ENCODE results near the gene IRAK3. TPM values are rescaled to one million over a fixed set of nuclear protein-coding genes. Genes with fewer than 3 reads are reported as not detected.

The IRAK3 gene
- total RNA-seq, 1 donor from 2014 or later: 3.0 TPM

GRCh38 chr12:66251049-66251448, 62.0 kb downstream of the IRAK3 start:
- Histone ChIP-seq H3K4me3 (ENCODE audit: low read depth, low read length) (no peak overlapping the region), H3K36me3 (ENCODE audit: control insufficient read depth, insufficient read depth, low read length) (no peaks in the 10 kb centered on the region), H3K27me3 (ENCODE audit: control insufficient read depth, insufficient read depth, low read length) (no peaks in the 10 kb centered on the region)
- no peak for TF ChIP-seq CTCF (IDR thresholded peaks at IDR 0.05; ENCODE audit: insufficient read depth, low read length, poor library complexity, severe bottlenecking)
- no peak for DNase-seq (ENCODE audit: low read depth)

- Histone ChIP-seq H3K36me3 (ENCODE audit: control insufficient read depth, insufficient read depth, low read length) (no peaks in the 10 kb centered on the region), H3K4me3 (ENCODE audit: low read depth, low read length) (no peak overlapping the region), H3K27me3 (ENCODE audit: control insufficient read depth, insufficient read depth, low read length) (no peaks in the 10 kb centered on the region)
- DNase-seq (ENCODE audit: low read depth): no peak
- TF ChIP-seq CTCF (IDR thresholded peaks at IDR 0.05; ENCODE audit: insufficient read depth, low read length, poor library complexity, severe bottlenecking): no peak
Observed at GRCh38 chr12:66252771-66253170, 63.8 kb downstream of the IRAK3 start.

DNA sequence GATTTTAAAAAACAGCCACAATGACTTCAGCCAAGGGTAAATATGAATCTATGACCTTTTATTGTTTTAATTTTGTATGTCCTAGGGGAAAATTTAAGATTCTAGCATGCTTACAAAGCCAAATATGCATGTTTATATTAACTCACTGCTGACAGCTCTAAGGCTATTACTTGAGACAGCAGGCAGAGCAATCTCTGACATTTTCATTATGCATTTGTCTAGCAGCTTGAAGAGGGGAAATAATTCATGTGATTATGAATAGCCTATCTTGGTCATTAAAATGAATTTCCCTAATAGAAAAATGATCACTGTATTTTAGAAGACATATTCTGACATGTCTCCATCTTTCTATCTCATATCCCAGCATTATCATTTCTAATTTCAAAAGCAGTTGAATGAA, 66.7 kb downstream of the IRAK3 start:
- no peaks in the 10 kb centered on the region for H3K36me3 ChIP-seq (ENCODE audit: control insufficient read depth, insufficient read depth, low read length)
- no peak overlapping the region for H3K4me3 ChIP-seq (ENCODE audit: low read depth, low read length)
- no peak for DNase-seq (ENCODE audit: low read depth)
- no peak for TF ChIP-seq CTCF (IDR thresholded peaks at IDR 0.05; ENCODE audit: insufficient read depth, low read length, poor library complexity, severe bottlenecking)
- no peaks in the 10 kb centered on the region for H3K27me3 ChIP-seq (ENCODE audit: control insufficient read depth, insufficient read depth, low read length)

DNA sequence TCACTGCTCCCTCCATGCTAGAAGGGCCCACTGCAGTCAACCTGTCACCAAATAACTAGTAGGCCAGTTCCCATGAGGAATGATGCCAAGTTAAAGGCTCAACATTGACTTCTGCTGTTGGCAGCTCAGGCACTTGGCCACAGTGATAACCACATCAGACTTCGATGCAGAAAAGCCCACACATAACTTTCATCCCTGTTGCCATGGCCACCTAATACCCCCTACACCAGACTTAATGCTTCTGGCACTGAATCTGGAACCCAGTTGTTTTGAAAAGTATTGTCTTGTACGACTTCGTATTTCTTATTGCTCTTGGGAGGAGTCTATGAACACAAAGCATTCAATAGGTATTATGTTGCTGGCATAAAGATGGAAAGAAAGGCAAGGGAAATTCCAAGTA, 69.0 kb downstream of the IRAK3 start:
- DNase-seq (ENCODE audit: low read depth): no peak
- no peaks in the 10 kb centered on the region for H3K27me3 ChIP-seq (ENCODE audit: control insufficient read depth, insufficient read depth, low read length)
- no peak overlapping the region for H3K4me3 ChIP-seq (ENCODE audit: low read depth, low read length)
- no peak for TF ChIP-seq CTCF (IDR thresholded peaks at IDR 0.05; ENCODE audit: insufficient read depth, low read length, poor library complexity, severe bottlenecking)
- H3K36me3 ChIP-seq (ENCODE audit: control insufficient read depth, insufficient read depth, low read length): no peaks in the 10 kb centered on the region

DNA sequence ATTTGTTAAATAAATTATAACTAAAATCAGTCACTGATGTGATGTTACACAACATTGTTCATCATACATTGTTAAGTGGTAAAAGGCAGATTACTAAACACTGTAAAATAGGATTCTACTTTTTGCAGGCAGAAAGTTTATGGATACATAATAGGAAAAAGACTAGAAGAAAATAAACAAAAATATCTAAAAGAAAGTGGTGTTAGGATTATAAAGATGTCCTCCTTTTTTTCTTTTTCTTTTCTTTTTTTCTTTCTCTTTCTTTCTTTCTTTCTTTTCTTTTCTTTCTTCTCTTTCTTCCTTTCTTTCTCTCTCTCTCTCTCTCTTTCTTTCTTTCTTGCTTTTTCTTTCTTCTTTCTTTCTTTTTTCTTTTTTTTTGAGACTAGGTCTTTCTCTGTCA, 73.7 kb downstream of the IRAK3 start:
- Histone ChIP-seq H3K36me3 (ENCODE audit: control insufficient read depth, insufficient read depth, low read length) (no peaks in the 10 kb centered on the region), H3K27me3 (ENCODE audit: control insufficient read depth, insufficient read depth, low read length) (peaks cover 2% of the 10 kb centered on the region), H3K4me3 (ENCODE audit: low read depth, low read length) (no peak overlapping the region)
- no peak for TF ChIP-seq CTCF (IDR thresholded peaks at IDR 0.05; ENCODE audit: insufficient read depth, low read length, poor library complexity, severe bottlenecking)
- no peak for DNase-seq (ENCODE audit: low read depth)

DNA sequence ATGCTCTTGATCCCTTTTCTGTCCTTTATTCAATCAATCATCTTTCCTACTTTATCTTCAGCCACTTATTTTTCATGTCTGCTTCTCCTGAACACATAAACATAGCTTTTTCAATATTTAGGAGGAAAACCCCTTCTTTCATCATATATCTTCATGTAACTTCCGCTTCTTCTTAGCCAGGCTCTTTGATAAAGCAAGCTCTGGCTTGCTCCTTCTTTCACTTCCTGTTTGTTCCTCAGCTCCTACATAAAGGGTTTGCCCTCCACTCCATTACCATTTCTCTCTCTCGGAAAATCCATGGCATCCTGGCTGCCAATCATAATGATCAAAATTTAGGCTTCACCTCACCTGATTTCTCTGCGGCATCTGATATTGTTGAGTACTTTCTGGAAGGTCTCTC, 79.5 kb downstream of the IRAK3 start:
- no peak for DNase-seq (ENCODE audit: low read depth)
- Histone ChIP-seq H3K4me3 (ENCODE audit: low read depth, low read length) (no peak overlapping the region), H3K36me3 (ENCODE audit: control insufficient read depth, insufficient read depth, low read length) (no peaks in the 10 kb centered on the region), H3K27me3 (ENCODE audit: control insufficient read depth, insufficient read depth, low read length) (peaks cover 2% of the 10 kb centered on the region)
- TF ChIP-seq CTCF (IDR thresholded peaks at IDR 0.05; ENCODE audit: insufficient read depth, low read length, poor library complexity, severe bottlenecking): no peak

Measured in kidney epithelial cell (primary cell).